Measurements from ENCODE around the gene HORMAD2. TPM values are rescaled to one million over a fixed set of nuclear protein-coding genes. Genes with fewer than 3 reads are reported as not detected.

The HORMAD2 gene
- total RNA-seq, 6 donors from 2014 or later, result 0.80 TPM; not detected in 5

DNA sequence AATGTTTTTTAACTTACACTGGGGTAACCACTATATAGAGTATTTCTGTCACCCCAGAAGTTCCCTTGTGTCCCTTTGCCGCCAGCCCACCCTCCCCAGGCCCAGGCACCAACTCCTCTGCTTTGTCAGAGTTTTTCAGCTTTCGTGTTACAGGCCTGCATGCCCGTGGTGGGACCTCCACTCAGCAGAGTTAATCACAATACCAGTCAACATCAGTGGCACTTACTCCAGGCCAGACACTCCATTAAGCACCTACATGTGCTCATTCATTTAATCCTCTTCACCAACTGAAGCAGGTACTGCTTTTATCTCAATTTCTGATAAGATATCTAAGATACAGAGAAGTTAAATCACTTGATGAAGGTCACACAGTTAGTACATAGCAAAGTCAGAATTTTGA, 103.0 kb downstream of the HORMAD2 start:
- Histone ChIP-seq H3K4me1 (peaks cover 0 to 8% (median 2%) of the 10 kb centered on the region in 4 donors), H3K27ac (no peak overlapping the region), H3K9me3 (no peaks in the 10 kb centered on the region), H3K4me3 (no peak overlapping the region), H3K36me3 (no peaks in the 10 kb centered on the region), H3K27me3 (no peaks in the 10 kb centered on the region)
- TF ChIP-seq EP300 (IDR thresholded peaks at IDR 0.05), result no peak
- no peak for TF ChIP-seq POLR2A (IDR thresholded peaks at IDR 0.05)
- no peak for TF ChIP-seq POLR2AphosphoS5 (IDR thresholded peaks at IDR 0.05)
- TF ChIP-seq, protein P1, sequence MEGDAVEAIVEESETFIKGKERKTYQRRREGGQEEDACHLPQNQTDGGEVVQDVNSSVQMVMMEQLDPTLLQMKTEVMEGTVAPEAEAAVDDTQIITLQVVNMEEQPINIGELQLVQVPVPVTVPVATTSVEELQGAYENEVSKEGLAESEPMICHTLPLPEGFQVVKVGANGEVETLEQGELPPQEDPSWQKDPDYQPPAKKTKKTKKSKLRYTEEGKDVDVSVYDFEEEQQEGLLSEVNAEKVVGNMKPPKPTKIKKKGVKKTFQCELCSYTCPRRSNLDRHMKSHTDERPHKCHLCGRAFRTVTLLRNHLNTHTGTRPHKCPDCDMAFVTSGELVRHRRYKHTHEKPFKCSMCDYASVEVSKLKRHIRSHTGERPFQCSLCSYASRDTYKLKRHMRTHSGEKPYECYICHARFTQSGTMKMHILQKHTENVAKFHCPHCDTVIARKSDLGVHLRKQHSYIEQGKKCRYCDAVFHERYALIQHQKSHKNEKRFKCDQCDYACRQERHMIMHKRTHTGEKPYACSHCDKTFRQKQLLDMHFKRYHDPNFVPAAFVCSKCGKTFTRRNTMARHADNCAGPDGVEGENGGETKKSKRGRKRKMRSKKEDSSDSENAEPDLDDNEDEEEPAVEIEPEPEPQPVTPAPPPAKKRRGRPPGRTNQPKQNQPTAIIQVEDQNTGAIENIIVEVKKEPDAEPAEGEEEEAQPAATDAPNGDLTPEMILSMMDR (IDR thresholded peaks at IDR 0.05), result no peak
- WGBS, 2 donors, result 87% methylated on average over 3 of the region's 3 CpGs
- DNase-seq, result no peak
- no peak for ATAC-seq (ENCODE audit: low FRiP score in 2 of 2)

DNA sequence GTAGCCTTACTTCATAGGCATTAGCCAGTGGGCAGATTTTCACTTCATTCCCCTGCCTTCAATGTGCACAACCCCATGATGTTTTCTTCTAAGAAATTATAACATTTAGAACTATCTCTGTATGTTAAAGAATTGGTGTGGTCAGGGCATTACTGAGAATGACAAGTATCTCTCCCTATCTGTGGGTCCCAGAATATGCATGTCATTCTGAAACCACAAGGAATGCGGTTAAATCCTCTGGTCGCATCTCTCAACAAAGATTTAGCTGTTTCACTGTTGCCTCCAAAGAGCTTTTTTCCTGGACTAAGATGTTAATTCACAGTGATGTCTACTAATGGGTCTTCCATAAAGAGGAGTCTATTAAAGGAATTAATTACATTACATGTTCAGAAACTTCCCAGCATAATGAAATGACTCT, 103.6 kb downstream of the HORMAD2 start:
- no peaks in the 10 kb centered on the region for H3K9me3 ChIP-seq
- 63 to 66% methylated on average over 2 of the region's 2 CpGs for WGBS, 2 donors
- ATAC-seq (ENCODE audit: low FRiP score in 2 of 2), result no peak
- peaks cover 0 to 9% (median 2%) of the 10 kb centered on the region in 4 donors for H3K4me1 ChIP-seq
- H3K27ac ChIP-seq, result no peak overlapping the region
- no peak overlapping the region for H3K4me3 ChIP-seq
- TF ChIP-seq POLR2AphosphoS5 (IDR thresholded peaks at IDR 0.05), result no peak
- no peak for TF ChIP-seq EP300 (IDR thresholded peaks at IDR 0.05)
- TF ChIP-seq, protein P1 (IDR thresholded peaks at IDR 0.05), result no peak
- no peak for TF ChIP-seq POLR2A (IDR thresholded peaks at IDR 0.05)
- H3K27me3 ChIP-seq, result no peaks in the 10 kb centered on the region
- no peaks in the 10 kb centered on the region for H3K36me3 ChIP-seq
- no peak for DNase-seq

DNA sequence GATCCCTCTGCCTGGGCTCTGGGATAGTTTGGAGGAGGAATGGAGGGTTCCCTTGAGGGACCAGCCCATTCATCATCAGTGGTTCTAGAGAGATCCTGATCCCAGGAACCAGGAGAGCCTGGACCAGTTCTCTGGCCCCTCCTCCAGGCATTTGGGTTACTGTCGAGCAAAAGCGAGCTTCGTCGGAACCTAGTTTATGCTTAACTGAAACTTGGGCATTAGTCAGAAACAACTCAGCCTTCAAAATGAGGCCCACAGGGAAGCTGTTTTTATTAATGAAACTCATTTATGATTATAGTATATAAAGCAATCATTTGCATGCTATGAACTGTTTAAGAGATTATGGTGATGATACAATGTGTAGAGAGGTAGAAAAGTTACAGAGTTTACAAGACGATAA, 104.9 kb downstream of the HORMAD2 start:
- H3K27ac ChIP-seq, result no peak overlapping the region
- no peak overlapping the region for H3K4me3 ChIP-seq
- ATAC-seq (ENCODE audit: low FRiP score in 2 of 2), result no peak
- H3K36me3 ChIP-seq, result no peaks in the 10 kb centered on the region
- no peak for DNase-seq
- WGBS, 2 donors, result 78 to 86% methylated on average over 5 of the region's 5 CpGs
- no peak for TF ChIP-seq POLR2A (IDR thresholded peaks at IDR 0.05)
- TF ChIP-seq POLR2AphosphoS5 (IDR thresholded peaks at IDR 0.05), result no peak
- TF ChIP-seq, protein P1 (IDR thresholded peaks at IDR 0.05), result no peak
- TF ChIP-seq EP300 (IDR thresholded peaks at IDR 0.05), result no peak
- H3K4me1 ChIP-seq, result peaks cover 0 to 9% (median 2%) of the 10 kb centered on the region in 4 donors
- no peaks in the 10 kb centered on the region for H3K27me3 ChIP-seq
- H3K9me3 ChIP-seq, result no peaks in the 10 kb centered on the region

DNA sequence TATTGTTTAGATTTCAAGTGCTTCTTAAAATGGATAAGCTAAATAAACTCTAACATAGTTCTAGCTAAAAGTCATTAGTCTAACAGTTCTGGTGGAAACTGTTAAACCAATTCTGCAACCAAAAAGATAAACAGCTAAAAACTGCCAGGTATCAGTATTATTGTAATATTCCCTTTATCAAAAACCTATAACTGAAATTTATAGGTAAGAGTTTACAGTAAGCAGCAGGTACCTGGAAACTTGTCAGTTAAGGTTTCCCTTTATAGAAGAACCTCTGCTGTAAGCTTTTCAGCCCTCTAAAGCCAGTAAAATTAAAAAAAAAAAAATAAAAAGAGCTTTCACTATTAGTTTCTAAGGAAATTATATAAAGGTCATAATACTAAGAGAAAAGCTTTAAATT, 105.3 kb downstream of the HORMAD2 start:
- TF ChIP-seq POLR2AphosphoS5 (IDR thresholded peaks at IDR 0.05) (no peak), POLR2A (IDR thresholded peaks at IDR 0.05) (no peak), EP300 (IDR thresholded peaks at IDR 0.05) (no peak)
- TF ChIP-seq, protein P1 (IDR thresholded peaks at IDR 0.05), result no peak
- Histone ChIP-seq H3K9me3 (no peaks in the 10 kb centered on the region), H3K4me3 (no peak overlapping the region), H3K27ac (no peak overlapping the region), H3K36me3 (no peaks in the 10 kb centered on the region), H3K4me1 (peaks cover 0 to 9% (median 2%) of the 10 kb centered on the region in 4 donors), H3K27me3 (no peaks in the 10 kb centered on the region)
- no peak for ATAC-seq (ENCODE audit: low FRiP score in 2 of 2)
- DNase-seq, result no peak

DNA sequence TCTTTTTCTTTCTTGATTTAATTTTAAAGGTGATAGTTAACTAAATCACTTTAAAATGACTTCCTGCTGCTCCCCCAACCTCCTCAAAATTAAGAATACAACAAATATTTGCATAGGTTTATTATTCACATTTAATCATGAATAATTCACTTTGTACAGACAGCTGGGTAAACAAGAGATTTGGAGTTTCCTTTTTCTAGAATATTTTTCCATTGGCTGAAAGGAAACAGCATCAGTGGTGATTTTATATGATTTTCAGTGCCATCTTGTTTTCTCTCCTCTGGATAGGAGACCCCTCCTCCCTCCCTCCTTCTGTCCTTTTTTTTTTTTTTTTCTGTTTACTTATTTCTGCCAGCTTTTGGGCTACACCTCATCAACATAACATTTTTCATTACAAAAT, 105.8 kb downstream of the HORMAD2 start:
- H3K27me3 ChIP-seq, result no peaks in the 10 kb centered on the region
- no peaks in the 10 kb centered on the region for H3K36me3 ChIP-seq
- ATAC-seq (ENCODE audit: low FRiP score in 2 of 2) (no peak), DNase-seq (no peak)
- no peak overlapping the region for H3K27ac ChIP-seq
- no peaks in the 10 kb centered on the region for H3K9me3 ChIP-seq
- no peak for TF ChIP-seq EP300 (IDR thresholded peaks at IDR 0.05)
- no peak for TF ChIP-seq POLR2AphosphoS5 (IDR thresholded peaks at IDR 0.05)
- peaks cover 0 to 9% (median 2%) of the 10 kb centered on the region in 4 donors for H3K4me1 ChIP-seq
- no peak overlapping the region for H3K4me3 ChIP-seq
